GM20000 (cell line): ENCODE results near the gene ATIC.

Experiments
- DNase-seq: peaks from one replicate; pipeline ENCODE4 v3.0.0; 2012; ENCODE audit warnings: low spot score
- CTCF ChIP-seq: IDR thresholded peaks from 2 replicates; pipeline ENCODE4 v1.5.1; 2012; ENCODE audit warnings: mild to moderate bottlenecking, control low read depth; ENCODE audit errors: extremely low read depth, missing control alignments

ATIC gene

GRCh38 chr2:215360596-215360995, 48.7 kb downstream of the ATIC start:
- TF ChIP-seq CTCF: no peak
- DNase-seq: no peak

GRCh38 chr2:215361211-215361875, 49.5 kb downstream of the ATIC start:
- TF ChIP-seq CTCF: no peak
- DNase-seq: no peak

GRCh38 chr2:215361876-215362561, 50.2 kb downstream of the ATIC start:
- TF ChIP-seq CTCF: no peak
- no peak for DNase-seq

GRCh38 chr2:215362562-215362904, 50.7 kb downstream of the ATIC start:
- DNase-seq: no peak

GRCh38 chr2:215363039-215363438, 51.2 kb downstream of the ATIC start:
- no peak for TF ChIP-seq CTCF
- DNase-seq: no peak

More at GRCh38 chr2:215362562-215362904, 50.7 kb downstream of the ATIC start:
- no peak for TF ChIP-seq CTCF

- DNase-seq: no peak
- TF ChIP-seq CTCF: no peak
These were observed 51.8 kb downstream of the ATIC start for GRCh38 chr2:215363461-215364156.
